Measurements from ENCODE around the gene LMO3. TPM values are rescaled to one million over a fixed set of nuclear protein-coding genes. Genes with fewer than 3 reads are reported as not detected.

LMO3 gene
- total RNA-seq, 1 experiment from 2014 or later = 36.2 TPM

- no peak for DNase-seq (ENCODE audit: low spot score)
- H3K27me3 ChIP-seq (replicated peaks; ENCODE audit: insufficient read depth, low read depth, low read length, poor library complexity) = no peaks in the 10 kb centered on the region
- no peaks in the 10 kb centered on the region for H3K36me3 ChIP-seq (ENCODE audit: insufficient read depth, low read length, poor library complexity, severe bottlenecking)
- no TSS peak for BruUV-seq (replicated peaks)
- no peaks in the 10 kb centered on the region for H3K4me1 ChIP-seq (ENCODE audit: insufficient read depth, low read length, poor library complexity, severe bottlenecking)
- no peaks in the 10 kb centered on the region for H3K9me3 ChIP-seq (ENCODE audit: low read depth, low read length, poor library complexity, severe bottlenecking)
- intact Hi-C loops (cut with micrococcal nuclease; ENCODE audit: unreplicated experiment) = no loop called here
- H3K4me3 ChIP-seq (ENCODE audit: low read depth, low read length, poor library complexity, severe bottlenecking) = no peak overlapping the region
- TF ChIP-seq CTCF (conservative IDR thresholded peaks at IDR 0.05; ENCODE audit: low read depth, low read length) (no peak), EZH2 (IDR thresholded peaks at IDR 0.05; ENCODE audit: borderline replicate concordance, low read depth, low read length, poor library complexity, severe bottlenecking) (no peak)
- POLR2A ChIA-PET (ENCODE audit: low non-redundant PET) = no interaction called here
- CTCF ChIA-PET = no interaction called here
- H3K27ac ChIP-seq (ENCODE audit: low read depth, low read length, poor library complexity, severe bottlenecking) = no peak overlapping the region
Observed at GRCh38 chr12:16553457-16553856, 52.5 kb downstream of the LMO3 start.

GRCh38 chr12:16552301-16552700 is 53.7 kb downstream of the LMO3 start:
- intact Hi-C loops (cut with micrococcal nuclease; ENCODE audit: unreplicated experiment) = no loop called here
- DNase-seq (ENCODE audit: low spot score) = no peak
- H3K9me3 ChIP-seq (ENCODE audit: low read depth, low read length, poor library complexity, severe bottlenecking) = no peaks in the 10 kb centered on the region
- H3K36me3 ChIP-seq (ENCODE audit: insufficient read depth, low read length, poor library complexity, severe bottlenecking) = no peaks in the 10 kb centered on the region
- no peak for TF ChIP-seq EZH2 (IDR thresholded peaks at IDR 0.05; ENCODE audit: borderline replicate concordance, low read depth, low read length, poor library complexity, severe bottlenecking)
- no peak for TF ChIP-seq CTCF (conservative IDR thresholded peaks at IDR 0.05; ENCODE audit: low read depth, low read length)
- ChIA-PET CTCF (no interaction called here), POLR2A (ENCODE audit: low non-redundant PET) (no interaction called here)
- H3K4me1 ChIP-seq (ENCODE audit: insufficient read depth, low read length, poor library complexity, severe bottlenecking) = no peaks in the 10 kb centered on the region
- H3K27ac ChIP-seq (ENCODE audit: low read depth, low read length, poor library complexity, severe bottlenecking) = no peak overlapping the region
- H3K4me3 ChIP-seq (ENCODE audit: low read depth, low read length, poor library complexity, severe bottlenecking) = no peak overlapping the region
- H3K27me3 ChIP-seq (replicated peaks; ENCODE audit: insufficient read depth, low read depth, low read length, poor library complexity) = no peaks in the 10 kb centered on the region
- no TSS peak for BruUV-seq (replicated peaks)

- POLR2A ChIA-PET (ENCODE audit: low non-redundant PET) = no interaction called here
- CTCF ChIA-PET = no interaction called here
- H3K9me3 ChIP-seq (ENCODE audit: low read depth, low read length, poor library complexity, severe bottlenecking) = no peaks in the 10 kb centered on the region
- BruUV-seq (replicated peaks) = no TSS peak
- no peaks in the 10 kb centered on the region for H3K36me3 ChIP-seq (ENCODE audit: insufficient read depth, low read length, poor library complexity, severe bottlenecking)
- H3K4me1 ChIP-seq (ENCODE audit: insufficient read depth, low read length, poor library complexity, severe bottlenecking) = no peaks in the 10 kb centered on the region
- DNase-seq (ENCODE audit: low spot score) = no peak
- TF ChIP-seq EZH2 (IDR thresholded peaks at IDR 0.05; ENCODE audit: borderline replicate concordance, low read depth, low read length, poor library complexity, severe bottlenecking) = no peak
- TF ChIP-seq CTCF (conservative IDR thresholded peaks at IDR 0.05; ENCODE audit: low read depth, low read length) = no peak
- H3K4me3 ChIP-seq (ENCODE audit: low read depth, low read length, poor library complexity, severe bottlenecking) = no peak overlapping the region
- no peaks in the 10 kb centered on the region for H3K27me3 ChIP-seq (replicated peaks; ENCODE audit: insufficient read depth, low read depth, low read length, poor library complexity)
- intact Hi-C loops (cut with micrococcal nuclease; ENCODE audit: unreplicated experiment) = no loop called here
- no peak overlapping the region for H3K27ac ChIP-seq (ENCODE audit: low read depth, low read length, poor library complexity, severe bottlenecking)
Observed at GRCh38 chr12:16545836-16546235, 60.1 kb downstream of the LMO3 start.
